HG02943 (cell line): ENCODE results near the gene MT1M.
"Not testable (repeated sequence)": the region's sequence is repeated elsewhere in the genome, so short reads cannot be mapped to it uniquely, and the experiment has no call there.

Experiments used
- ATAC-seq: cut with Tn5 transposase; IDR thresholded peaks from one replicate; pipeline ENCODE4 v1.9.1; 2021; ENCODE audit warnings: mild to moderate bottlenecking, low read depth, moderate library complexity; ENCODE audit not compliant: unreplicated experiment

Gene MT1M

GRCh38 chr16:56632156-56632847, at the start of gene MT1M:
MT1M (plus strand) TSS chr16:56632659; CDS start chr16:56632732, 73 bp downstream.
- ATAC-seq = no peak

DNA sequence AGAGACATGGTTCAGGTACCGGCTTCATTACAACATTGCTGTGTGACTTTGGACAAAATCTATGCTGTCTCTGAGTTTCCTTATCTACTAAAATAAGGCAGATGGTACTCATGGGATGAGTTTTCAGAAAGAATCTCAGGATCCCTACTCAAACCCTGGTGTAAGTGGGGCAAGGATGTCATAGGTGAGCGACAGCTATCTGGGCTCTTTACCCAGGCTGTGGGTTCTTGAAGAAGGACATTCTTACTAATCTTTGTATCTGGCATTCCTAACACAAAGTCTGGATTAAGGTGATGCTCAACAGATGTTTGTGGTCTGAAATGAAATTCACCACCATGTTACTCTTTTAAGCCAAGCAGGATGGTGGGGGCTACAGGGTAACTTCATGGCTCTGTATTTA, 49.5 kb upstream of the MT1M start:
- not testable (repeated sequence) for ATAC-seq

GRCh38 chr16:56583351-56584168, 48.9 kb upstream of the MT1M start:
- ATAC-seq = no peak

DNA sequence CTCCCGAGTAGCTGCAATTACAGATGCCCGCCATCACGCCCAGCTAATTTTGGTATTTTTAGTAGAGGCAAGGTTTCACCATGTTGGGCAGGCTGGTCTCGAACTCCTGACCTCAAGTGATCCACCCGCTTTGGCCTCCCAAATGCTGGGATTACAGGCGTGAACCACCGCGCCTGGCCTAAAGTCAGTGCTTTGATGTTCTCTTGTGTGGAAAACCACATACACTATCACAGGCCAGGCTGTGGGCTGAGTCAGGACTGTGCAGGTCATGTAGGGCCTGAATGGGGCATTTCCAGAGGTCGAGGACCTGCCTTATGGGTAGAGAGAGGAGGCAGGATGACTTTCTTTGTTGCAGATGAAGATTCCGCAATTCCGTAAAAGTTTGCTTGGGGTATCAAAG, 48.2 kb upstream of the MT1M start:
- no peak for ATAC-seq

- ATAC-seq = no peak
Observed at GRCh38 chr16:56588781-56589140, 43.7 kb upstream of the MT1M start.

DNA sequence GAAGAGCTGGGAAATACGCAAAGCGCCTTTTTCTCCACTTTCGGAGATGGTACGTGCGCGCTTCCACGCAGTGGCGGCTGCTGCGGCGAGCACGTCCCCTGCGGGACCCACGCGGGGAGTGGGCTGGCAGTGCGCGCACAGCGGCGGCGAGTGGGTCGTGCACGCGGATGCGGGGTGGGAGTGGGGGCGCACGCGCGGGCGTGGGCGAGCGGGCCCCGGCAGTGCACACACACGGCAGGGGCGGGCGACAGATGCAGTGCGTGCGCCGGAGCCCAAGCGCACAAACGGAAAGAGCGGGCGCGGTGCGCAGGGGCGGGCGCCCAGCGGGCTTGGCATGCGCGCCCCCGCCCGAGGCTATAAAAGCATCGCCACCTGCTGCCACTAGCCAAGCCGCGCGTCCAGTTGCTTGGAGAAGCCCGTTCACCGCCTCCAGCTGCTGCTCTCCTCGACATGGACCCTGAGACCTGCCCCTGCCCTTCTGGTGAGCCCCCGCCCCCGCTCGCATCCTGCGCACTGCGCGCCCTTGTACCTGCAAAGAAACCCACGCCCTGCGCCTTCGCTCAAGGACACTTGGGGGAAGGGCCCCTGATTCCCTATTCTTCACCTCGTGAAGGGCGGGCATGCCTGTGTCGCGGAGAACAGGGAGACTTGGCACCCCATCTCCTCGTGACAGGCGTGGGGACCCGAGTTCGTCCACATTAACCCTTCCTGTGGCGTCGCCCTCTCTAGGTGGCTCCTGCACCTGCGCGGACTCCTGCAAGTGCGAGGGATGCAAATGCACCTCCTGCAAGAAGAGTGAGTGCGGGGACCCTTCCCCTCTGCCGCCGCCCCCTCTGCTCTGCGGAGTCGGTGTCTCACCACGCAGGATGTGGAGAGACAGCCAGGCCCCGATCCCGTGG, 43.1 kb upstream of the MT1M start, which contains the start of gene MT3:
MT3 (plus strand) TSS at position 388 of the 899 bp plus-strand sequence; CDS start at position 451, 63 bp downstream.
- no peak for ATAC-seq

GRCh38 chr16:56591377-56592060, 40.9 kb upstream of the MT1M start:
- no peak for ATAC-seq

- ATAC-seq = no peak
Observed at GRCh38 chr16:56593573-56594291, 38.7 kb upstream of the MT1M start.

DNA sequence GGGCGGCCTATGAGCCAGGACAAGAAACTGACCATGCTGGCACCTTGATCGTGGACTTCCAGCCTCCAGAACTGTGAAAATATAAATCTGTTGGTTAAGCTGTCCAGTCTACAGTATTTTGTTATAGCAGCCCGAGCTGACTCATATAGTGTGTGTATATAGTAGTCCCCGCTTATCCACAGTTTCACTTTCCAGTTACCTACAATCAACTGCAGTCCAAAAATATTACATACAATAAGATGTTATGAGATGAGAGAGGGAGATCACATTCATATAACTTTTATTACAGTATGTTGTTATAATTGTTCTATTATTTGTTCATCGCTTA, 38.2 kb upstream of the MT1M start:
- no peak for ATAC-seq

GRCh38 chr16:56600398-56600999, 32.0 kb upstream of the MT1M start:
- no peak for ATAC-seq

DNA sequence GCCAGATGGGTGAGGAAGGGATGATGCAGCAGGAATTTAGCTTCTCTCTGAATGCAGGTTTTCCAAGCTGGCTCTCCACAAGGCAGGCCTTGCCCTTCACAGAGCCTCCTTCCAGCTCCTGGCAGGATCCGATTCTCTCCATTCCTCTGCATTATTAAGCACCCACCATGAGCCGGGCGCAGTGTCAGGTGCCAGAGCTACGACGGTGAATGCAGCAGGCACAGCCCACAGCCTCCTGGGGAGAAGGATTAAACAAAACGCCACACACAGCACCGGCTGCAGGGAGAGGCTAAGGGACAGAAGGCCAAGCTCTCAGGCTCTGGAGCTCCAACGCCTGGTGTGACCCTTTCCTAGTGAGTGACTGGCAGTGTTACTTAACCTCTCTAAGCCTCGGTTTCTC, 31.1 kb upstream of the MT1M start:
- ATAC-seq = no peak

DNA sequence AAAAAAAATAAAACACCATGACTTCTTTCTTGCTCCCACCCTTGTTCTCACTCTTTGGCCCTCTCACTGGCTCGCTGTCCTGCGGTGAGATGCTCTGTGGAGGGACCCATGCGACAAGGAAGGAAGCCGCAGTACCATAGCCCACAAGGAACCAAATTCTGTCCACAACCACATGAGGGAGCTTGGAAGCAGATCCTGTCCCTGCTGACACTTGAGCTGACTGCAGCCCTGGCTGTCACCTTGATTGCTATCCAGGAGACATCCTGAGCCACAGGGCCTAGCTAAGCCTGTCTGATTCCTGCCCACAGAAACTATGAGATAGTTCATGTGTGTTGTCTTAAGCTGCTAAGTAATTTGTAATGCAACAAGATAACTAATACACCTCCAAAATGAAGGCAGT, 28.9 kb upstream of the MT1M start:
- no peak for ATAC-seq

DNA sequence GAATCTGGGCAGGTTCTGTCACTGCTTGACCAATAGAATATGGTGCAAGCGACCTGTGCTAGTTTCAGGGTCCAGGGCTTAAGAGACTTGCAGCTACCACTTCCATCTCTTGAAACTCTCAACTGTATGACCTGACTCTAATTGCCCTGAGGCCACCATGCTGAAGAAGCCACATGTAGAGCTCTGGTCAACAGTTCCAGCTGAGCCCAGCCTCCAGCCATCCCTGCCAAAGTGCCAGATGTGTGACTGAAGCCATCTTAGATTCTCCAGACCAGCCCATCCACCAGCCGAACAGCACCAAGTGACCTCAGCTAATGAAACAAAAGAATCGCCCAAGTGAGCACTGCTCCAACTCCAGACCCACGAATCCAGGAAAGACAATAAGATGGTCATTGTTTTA, 27.5 kb upstream of the MT1M start:
- no peak for ATAC-seq

DNA sequence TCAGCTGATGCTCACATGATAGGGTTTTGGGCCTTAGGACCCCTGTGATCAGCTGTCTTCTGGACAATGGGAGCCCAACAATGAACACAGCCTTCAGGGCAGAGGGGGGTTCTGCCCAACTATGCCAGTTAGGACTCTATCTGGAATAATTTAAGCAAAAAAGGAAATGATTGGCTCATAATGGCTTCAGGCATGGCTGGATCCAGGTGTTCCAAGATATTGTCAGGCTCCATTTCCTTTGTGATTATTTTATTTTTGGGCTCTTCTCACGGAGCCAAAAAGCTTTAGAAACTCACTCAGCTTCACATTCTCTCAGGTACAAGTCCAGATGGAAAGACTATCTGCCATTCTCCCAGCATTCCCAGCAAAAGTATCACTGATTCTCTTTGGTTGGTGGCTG, 27.0 kb upstream of the MT1M start:
- no peak for ATAC-seq

DNA sequence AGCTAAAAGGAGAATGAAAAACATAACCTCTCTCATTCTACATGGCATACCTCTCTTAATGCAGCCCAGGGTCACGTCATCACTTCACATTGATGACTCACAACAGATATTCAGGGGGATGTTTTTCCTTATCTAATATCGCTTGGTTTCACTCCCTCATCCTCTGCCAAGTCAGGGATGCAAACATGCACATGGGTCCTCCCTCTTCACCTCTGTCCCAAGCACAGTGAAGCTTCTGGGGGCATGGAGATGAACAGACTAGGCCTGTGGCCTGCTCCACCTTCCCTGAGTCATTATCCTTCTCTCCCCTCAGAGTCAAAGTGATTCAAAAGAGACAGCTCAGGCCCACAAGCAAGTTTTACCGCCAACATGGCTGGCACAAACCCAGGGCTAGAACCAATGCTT, 26.4 kb upstream of the MT1M start:
- no peak for ATAC-seq

DNA sequence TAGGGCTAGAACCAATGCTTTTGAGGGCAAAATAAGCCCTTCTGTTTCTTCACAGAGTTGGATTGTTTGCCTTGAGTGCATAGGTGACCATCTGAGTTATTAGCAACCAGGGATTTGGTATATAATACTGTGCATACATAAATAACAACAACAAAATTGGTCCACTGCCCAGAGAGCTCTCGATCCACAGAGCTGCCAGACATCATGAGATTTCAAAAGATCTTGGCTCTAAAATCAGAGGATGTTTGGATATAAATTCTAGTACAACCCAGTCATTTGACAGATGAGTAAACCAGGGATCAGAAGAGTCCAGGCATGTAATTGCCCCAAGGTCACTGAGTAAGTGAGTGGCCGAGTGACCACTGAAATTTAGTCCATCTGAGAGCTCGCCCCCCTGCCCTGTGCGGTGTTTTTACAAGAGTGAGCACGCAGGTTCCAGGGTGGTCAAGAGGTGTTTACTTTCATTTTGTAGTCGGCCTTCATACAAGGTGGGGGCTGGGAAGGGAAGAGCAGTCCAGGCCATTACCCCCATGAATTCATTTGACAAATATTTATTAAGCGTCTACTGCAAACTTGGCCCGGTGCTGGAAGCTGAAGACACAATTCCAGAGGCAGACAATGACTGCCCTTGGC, 25.9 kb upstream of the MT1M start:
- ATAC-seq = no peak

DNA sequence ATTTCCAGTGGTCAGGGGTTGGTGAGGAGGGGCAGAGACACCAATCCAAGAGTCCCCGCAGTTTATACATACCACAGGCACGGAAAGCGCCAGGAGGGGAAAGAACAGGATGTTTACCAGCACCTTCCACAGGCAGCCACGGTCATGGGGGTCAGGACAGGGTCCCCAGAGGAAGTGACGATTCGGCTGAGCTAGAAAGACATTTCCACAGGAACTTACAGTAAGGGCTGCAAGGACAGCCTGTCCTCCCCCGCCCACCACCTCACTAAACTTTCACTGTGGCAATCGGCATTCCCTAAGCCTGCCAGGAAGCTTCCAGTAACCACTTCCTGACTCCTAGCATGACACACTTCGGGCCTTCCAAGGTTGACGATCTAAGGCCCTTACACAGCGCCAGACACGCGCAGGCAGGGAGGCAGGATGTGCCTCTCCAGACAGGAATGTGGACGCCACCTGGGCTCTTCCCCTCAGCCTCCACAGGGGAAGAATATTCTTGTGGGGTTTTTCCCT, 25.3 kb upstream of the MT1M start:
- no peak for ATAC-seq

DNA sequence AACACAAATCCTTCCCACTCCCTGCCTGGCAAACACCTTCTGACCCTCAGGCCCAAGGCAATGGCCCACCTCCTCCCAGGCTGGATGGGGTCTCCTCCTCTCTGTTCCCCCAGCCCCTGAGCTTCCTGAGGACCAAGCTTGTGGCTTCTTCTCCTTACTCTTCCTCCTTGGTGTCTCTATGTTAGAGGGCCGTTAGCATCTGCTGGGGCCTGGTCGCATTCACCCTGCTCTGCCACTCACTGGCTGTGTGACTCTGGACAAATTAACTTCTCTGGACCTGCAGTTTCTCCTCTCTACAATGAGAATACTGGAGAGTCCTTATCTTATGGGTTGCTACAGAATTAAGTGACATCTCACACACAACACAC, 24.8 kb upstream of the MT1M start:
- ATAC-seq = no peak
